Fibroblast of skin of left quadriceps (primary cell): Measurements from ENCODE around the gene MT1A.
"Not testable (repeated sequence)": the region's sequence is repeated elsewhere in the genome, so short reads cannot be mapped to it uniquely, and the experiment has no call there.

Experiments used
- DNase-seq, 2 experiments: peaks; one replicate each; pipeline ENCODE4 v3.0.0-alpha.2; 2013; ENCODE audit warnings: low read depth in 2 of 2

MT1A gene

DNA sequence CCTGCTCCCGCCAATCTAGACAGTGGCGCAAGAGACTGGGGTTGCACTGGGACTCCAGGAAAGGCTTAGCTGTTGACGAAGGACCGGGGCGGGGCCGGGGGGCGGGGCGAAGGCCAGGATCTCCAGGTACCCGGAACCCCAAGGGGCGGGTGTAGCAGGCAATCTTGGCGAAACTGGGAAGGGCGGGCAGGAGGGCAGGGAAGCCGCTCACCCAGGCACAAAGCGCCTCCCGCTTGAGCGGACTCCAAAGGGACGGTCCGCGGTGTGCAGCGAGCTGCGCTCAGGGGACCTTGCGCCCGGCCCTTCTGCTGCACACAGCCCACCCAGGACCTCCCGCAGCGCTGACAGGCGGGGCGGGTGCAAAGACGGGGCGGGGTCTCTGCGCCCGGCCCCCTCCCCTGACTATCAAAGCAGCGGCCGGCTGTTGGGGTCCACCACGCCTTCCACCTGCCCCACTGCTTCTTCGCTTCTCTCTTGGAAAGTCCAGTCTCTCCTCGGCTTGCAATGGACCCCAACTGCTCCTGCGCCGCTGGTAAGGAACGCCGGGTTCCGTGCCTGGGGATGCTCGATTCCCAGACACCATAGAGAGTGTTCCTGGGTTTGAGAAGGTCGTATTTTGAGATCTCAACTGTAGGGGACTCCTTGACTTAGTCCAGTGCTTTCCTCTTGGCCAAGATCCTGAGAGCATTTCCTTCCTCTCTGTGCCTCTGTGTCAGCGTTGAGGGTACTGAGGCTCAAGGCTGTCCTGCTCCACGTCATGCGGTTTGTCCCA, 19.3 kb downstream of the MT1A start, which contains the start of gene MT1F:
Gene MT1F, plus strand, starts transcription at position 405 of the 772 bp plus-strand sequence. Its CDS starts 100 bp downstream, at position 505.
- no peak for DNase-seq

DNA sequence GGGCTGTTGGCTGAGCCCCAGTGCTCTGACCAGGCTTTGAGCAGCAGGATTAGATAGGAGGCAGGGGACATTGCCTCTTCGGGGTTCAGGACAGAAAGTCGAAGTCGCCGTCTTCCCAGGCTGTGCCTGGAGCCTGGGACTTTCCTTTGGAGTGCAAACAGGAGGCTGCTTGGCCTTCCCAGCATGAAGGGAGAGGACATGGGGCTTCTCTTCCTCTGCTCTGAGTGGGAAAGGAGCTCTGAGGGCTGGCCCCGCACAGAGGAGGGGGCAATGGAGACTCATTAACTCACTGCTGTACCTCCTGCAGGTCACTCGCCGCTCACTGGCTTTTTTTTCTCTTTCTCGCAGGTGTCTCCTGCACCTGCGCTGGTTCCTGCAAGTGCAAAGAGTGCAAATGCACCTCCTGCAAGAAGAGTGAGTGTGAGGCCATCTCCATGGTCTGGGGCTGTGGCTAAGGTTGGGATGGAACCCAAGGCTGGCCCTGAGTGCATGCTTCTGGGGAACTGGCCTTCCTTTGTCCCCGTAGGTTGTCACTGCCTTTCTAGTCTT, 19.9 kb downstream of the MT1A start:
- DNase-seq: no peak

DNA sequence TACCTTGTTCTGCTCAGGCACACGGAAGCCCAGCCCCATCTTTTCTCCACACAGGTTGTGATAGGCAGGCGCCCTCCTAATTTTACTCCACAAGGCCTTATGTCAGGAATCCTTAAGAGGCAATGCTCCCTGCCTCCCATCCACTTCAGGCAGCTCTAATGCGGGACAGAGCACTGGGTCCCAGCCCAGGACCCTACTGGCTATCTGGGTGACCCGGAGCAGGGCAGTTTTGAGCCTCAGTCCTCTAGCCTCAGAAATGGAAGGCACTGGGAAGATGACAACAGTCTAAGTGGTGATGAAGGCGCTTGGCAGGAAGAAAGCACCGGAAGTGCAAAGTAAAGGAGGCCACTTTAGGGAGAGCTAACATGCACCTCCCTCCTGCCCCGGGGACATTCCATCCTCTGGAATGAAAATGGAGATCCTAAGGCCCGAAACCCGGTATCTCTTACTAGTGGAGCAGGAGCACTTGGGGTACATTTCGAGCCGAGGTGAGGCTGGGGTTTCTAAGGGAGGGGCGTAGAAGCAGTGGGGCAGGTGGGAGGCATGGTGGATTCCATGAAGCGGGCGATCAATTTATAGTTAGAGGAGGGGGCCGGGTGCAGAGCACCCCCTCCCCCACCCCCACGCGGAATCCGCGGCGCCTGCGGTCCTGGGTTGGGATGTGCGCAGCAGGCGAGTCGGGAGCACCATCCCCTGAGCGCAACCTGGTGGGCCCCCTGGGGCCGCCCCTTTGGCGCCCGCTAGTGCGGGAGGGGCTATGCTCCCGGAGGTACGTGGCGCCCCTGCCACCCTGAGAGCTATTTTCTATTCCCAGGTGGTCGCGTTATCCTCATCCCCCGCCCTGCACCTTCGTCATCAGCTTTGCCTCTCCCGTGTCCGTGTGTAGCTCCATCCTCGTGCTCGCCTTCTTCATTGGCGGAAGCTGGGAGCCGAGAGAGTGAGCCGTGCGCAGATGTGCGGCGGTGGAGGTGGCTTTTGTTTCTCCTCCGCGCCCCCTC, 24.2 kb downstream of the MT1A start:
- no peak for DNase-seq

DNA sequence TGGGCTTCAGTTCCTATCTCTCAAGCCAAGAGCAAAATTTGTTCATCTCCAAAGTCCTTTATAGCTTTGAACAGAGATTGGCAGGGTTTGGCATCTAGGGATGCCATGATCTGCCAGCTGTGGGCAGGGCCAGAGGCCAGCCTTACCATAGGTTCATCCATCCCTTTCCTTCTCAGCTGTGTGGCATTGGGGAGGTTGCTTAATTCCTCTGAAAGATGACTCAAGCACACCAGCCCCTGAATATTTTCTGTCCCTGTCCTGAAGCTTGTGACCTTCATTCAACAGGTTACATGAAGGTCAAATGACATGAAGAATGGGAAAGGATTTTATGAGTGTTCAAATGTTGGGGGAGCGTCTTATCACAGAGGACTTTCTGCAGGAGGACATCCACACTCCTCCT, 26.0 kb downstream of the MT1A start:
- no peak for DNase-seq

DNA sequence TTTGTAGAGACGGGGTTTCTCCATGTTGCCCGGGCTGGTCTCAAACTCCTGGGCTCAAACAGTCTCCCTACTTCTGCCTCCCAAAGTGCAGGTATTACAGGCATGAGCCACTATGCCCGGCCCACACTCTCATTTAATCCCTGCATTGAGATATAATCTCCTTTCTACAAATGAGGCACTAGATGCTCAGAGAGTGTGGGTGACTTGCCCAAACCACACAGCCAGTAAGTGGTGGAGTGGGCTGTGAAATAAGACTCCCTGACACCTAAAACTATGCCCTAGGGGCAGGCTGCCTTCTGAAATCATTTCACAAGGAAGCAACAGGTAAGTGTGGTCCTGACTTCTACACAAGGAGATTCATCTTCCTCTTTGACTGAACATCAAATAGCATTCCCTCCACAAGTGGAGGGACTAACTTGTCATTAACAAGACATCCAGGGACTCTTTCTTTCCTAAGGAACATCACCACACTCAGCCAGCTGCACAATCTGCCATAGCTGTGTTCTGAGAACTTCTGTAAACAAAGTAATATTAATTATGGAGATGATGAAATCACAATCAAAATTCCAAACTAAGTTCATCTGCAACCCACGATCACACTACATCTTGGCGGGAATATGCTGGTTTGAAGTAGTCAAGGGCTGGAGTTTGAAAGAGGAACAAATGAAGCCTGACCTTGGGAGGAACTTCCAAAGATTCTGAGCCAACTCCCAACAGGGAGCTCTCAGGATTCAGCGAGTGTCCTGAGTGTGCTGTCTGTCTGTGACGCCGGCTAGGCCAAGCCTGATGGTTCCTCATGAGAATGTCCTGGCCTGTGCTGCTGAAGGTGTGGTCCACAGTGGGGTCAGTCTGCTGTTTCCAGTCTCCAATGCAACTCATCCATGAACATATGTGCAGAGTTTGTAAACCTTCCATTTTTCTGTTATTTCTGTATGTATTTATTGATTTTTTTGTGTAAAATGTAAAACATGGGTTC, 27.1 kb downstream of the MT1A start:
- DNase-seq: not testable (repeated sequence)

DNA sequence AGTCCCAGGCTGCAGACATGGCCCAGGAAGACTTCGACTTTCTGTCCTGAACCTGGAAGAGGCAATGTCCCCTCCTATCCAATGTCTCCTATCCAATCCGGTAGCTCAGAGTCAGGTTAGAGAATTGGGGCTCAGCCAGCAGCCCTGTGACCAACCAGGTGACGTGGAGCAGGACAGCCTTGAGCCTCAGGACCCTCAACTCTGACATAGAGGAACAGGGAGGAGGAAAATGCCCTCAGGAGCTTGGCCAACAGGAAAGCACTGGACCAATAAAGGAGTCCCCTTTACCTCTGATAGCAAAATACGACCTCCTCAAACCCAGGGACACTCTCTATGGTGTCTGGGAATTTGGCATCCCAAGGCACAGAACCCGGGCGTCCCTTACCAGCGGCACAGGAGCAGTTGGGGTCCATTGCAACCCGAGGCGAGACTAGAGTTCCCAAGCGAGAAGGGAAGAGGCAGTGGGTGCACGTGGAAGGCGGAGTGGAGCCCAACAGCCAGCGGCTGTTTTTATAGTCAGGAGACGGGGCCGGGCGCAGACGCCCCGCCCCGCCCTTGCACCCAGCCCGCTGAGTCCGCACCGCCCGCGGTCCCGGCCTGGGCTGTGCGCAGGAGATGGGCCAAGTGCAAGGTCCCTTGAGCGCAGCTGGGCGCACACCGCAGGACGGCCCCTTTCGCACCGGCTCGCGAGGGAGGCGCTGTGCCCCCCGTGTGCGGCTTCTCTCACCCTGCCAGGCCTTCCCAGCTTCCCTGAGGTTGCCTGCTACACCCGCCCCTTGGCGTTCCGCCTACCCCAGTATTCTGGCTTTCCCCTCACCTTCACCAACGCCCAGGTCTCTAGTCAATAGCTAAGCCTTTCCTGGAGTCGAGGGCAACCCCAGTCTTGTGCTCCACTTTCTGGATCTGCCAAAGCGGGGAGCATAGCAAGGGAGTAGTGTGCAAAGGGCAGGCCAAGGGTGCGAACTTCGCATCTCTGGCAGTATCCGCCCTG, 29.4 kb downstream of the MT1A start, which contains the start of gene MT1G:
Gene MT1G, minus strand, starts transcription at position 485 of the 991 bp plus-strand sequence. Its CDS starts 72 bp downstream, at position 413.
- DNase-seq: no peak

DNA sequence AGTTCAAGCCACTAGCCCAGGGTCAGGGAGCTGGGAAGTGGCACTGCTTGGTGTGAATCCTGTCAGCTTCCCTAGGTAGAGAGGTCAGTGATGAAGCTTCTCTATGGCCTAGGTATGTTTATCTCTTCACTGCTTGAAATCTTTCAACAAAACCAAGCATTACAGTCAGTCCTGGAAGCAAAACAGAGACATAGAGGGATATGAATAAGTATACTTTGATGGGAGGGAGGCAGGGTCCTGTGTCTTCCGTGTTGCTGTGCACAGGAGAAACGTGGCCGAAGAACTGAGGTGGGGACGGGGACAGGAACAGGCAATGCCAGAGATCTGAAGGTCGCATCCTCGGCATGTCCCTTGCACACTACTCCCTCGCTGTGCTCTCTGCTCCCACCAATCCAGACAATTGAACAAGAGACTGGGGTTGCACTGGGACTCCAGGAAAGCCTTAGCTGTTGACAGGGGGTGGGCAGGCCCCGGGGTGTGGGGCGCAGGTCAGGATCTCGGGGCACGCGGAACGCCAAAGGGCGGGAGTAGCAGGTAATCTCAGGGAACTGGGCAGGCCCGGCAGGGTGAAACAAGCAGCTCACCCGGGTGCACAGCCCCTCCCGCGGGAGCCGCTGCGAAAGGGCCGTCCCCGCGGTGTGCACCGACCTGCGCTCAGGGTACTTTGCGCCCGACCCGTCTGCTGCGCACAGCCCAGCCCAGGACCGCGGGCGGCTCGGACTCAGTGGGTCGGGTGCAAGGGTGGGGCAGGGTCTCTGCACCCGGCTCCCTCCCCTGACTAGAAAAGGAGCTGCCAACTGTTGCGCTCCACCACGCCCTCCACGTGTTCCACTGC, 30.8 kb downstream of the MT1A start, which contains the start of gene MT1H:
Gene MT1H, plus strand, starts transcription at position 810 of the 835 bp plus-strand sequence. CDS start 71 bp downstream, outside the sequence.
- no peak for DNase-seq

DNA sequence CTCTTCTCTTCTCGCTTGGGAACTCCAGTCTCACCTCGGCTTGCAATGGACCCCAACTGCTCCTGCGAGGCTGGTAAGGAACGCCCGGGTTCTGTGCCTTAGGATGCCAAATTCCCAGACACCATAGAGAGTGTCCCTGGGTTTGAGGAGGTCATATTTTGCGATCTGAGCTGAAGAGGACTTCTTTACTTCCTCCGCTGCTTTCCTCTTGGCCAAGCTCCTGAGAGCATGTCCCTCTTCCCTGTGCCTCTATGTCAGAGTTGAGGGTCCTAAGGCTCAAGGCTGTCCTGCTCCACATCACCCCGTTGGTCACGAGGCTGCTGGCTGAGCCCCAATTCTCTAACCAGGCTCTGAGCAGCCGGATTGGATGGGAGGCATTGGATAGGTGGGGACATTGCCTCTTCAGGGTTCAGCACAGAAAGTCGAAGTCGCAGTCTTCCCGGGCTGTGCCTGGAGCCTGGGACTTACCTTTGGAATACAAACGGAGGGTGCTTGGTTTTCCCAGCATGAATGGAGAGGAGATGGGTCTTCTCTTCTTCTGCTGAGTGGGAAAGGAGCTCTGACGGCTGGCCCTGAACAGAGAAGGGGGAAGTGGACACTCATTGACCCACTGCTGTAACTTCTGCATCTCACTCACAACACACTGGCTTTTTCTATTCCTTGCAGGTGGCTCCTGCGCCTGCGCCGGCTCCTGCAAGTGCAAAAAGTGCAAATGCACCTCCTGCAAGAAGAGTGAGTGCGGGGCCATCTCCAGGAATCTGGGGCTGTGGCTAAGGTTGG, 31.6 kb downstream of the MT1A start:
- DNase-seq: no peak

DNA sequence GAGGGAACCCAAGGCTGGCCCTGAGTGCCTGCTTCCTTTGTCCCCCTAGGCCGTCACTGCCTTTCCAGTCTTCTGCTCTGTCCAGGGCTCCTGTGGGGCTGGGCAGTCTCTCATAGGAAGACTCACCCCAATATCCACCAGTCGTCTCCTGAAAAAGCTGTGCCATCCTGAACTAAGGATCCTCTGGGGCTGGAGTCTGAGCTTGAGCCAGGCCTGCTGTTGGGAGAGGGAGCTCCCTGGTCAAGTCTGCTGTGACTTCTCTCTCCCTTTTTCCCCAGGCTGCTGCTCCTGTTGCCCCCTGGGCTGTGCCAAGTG, 32.1 kb downstream of the MT1A start:
- DNase-seq: no peak

DNA sequence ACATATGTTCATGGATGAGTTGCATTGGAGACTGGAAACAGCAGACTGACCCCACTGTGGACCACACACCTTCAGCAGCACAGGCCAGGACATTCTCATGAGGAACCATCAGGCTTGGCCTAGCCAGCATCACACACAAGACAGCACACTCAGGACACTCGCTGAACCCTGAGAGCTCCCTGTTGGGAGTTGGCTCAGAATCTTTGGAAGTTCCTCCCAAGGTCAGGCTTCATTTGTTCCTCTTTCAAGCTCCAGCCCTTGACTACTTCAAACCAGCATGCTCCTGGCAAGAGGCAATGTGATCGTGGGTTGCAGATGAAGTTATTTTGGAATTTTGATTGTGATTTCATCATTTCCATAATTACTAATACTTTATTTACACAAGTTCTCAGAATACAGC, 33.2 kb downstream of the MT1A start:
- DNase-seq: not testable (repeated sequence)

DNA sequence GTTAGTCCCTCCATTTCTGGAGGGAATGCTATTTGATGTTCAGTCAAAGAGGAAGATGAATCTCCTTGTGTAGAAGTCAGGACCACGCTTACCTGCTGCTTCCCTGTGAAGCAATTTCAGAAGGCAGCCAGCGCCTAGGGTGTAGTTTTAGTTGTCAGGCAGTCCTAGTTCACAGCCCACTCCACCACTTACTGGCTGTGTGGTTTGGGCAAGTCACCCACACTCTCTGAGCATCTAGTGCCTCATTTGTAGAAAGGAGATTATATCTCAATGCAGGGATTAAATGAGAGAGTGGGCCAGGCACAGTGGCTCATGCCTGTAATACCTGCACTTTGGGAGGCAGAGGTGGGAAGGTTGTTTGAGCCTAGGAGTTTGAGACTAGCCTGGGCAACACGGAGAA, 33.7 kb downstream of the MT1A start:
- DNase-seq: not testable (repeated sequence)

DNA sequence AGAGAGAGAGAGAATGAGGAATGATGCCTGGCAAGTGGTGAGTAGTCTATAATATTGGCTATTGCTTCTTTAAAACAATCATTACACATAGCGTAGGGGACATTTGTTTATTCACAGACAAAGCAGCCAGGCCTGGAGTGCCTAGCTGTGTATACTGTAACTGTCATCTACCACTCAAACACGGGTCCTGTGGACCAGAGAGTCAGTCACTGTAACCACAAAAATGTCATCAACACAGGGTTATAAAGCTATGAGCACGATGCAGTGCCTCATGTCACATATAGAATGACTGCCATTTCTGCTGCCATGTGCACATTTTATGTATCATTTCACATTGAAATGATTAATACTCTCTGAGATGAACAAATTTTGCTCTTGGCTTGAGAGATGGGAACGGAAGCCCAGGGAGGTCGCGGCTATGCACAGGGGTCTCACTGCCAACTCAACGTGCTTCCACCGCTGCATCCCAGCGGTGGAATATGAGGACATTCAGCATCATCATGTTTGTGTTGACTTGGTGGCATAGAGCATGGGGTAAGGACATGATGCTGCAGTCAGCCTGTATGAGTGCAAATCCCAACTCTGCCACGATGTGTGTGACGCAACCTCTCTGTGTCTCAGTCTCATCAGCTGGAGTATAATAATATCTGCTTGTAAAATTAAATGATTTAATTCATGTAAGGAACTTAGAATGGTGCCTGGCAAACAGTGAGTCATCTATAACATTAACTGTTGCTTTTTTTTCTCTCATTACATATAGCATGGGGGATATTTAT, 34.5 kb downstream of the MT1A start:
- DNase-seq: no peak

DNA sequence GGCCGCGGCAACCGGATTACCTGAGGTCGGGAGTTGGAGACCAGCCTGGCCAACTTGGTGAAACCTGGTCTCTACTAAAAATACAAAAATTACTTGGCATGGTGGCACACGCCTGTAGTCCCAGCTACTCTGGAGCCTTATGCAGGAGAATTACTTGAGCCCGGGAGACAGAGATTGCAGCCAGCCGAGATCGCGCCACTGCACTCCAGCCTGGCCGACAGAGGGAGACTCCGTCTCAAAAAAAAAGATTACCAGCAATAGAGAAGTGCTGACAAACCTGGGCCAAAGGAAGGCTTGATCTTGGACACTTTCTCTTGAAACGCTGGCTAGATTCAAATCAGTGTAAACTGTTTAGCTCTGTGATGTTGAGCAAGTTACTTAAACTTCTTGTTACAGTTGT, 35.5 kb downstream of the MT1A start:
- DNase-seq: no peak

DNA sequence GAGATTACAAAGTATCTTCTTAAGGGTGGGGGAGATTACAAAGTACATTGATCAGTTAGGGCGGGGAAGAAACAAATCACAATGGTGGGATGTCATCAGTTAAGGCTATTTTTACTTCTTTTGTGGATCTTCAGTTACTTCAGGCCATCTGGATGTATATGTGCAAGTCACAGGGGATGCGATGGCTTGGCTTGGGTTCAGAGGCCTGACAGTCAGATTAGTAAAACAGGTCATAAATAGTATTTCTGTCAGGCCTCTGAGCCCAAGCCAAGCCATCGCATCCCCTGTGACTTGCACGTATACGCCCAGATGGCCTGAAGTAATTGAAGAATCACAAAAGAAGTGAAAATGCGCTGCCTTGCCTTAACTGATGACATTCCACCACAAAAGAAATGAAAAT, 36.1 kb downstream of the MT1A start:
- DNase-seq: not testable (repeated sequence)

DNA sequence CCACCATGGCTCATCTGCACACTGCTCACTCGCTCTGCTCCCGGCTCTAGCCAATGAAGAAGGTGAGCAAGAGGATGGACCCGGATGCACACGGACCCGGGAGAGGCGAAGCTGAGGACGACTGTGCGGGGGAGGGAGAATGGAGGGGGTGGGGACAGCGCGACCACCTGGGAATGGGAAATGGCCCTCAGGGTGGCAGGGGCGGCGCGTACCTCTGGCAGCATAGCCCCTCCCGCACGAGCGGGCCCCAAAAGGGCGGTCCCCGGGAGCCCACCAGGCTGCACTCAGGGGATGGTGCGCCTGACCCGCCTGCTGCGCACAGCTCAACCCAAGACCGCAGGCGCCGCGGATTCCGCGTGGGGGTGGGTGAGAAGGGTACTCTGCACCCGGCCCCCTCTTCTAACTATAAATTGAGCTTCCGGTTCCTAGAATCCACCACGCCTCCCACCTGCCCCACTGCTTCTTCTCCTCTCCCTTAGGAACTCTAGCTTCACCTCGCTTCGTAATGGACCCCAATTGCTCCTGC, 37.3 kb downstream of the MT1A start:
- no peak for DNase-seq

DNA sequence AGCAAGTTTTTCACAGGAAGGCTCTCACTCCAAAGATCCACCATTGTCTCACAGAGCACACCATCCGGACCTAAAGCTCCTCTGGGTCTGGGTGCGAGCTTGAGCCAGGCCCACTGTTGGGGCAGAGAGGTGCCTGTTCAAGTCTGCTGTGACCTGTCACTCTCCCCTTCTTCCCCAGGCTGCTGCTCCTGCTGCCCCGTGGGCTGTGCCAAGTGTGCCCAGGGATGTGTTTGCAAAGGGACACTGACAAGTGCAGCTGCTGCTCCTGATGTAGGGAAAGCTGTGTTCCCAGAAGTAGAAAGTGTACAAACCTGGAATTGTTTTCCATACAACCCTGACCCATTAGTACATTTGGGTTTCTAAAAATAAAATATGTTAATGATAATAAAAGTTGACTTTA, 39.0 kb downstream of the MT1A start:
- no peak for DNase-seq
